Keratinocyte (primary cell): ENCODE measurements around the gene CSNK1D. TPM values are rescaled to one million over a fixed set of nuclear protein-coding genes. Genes with fewer than 3 reads are reported as not detected.

ENCODE experiments used
- DNase-seq: peaks from one replicate; pipeline ENCODE4 v3.0.0-alpha.2; 2011; ENCODE audit warnings: low read depth, missing footprints, low spot score
- FAIRE-seq: peaks from 2 replicates; lab custom pipeline; 2011; peaks lifted over from hg19 to GRCh38; lab: Jason Lieb, UNC
- H2AFZ ChIP-seq: 2 replicates; pipeline ENCODE4 v1.6.0; 2012; ENCODE audit warnings: low read length, control low read depth, inconsistent platforms; ENCODE audit not compliant: control insufficient read depth
- H3K27ac ChIP-seq: 2 replicates; pipeline ENCODE4 v1.5.1; 2011; ENCODE audit warnings: low read length; ENCODE audit not compliant: control insufficient read depth, insufficient read depth
- H3K27me3 ChIP-seq: 3 replicates; pipeline ENCODE4 v1.6.0; 2011; ENCODE audit warnings: low read length; ENCODE audit not compliant: control insufficient read depth, insufficient read depth; ENCODE audit errors: extremely low read depth
- H3K36me3 ChIP-seq, 2 experiments: 2 replicates in 1 of 2; 3 replicates in 1 of 2; pipeline ENCODE4 v1.5.1; 2011; ENCODE audit warnings: low read length in 2 of 2, mild to moderate bottlenecking in 1 of 2; ENCODE audit not compliant: control insufficient read depth in 2 of 2, insufficient read depth in 2 of 2; ENCODE audit errors: extremely low read depth in 1 of 2
- H3K4me1 ChIP-seq: 3 replicates; pipeline ENCODE4 v1.5.1; 2011; ENCODE audit warnings: low read length; ENCODE audit not compliant: control insufficient read depth, insufficient read depth; ENCODE audit errors: extremely low read depth
- H3K4me2 ChIP-seq: 3 replicates; pipeline ENCODE4 v1.6.0; 2011; ENCODE audit warnings: low read depth, low read length; ENCODE audit not compliant: control insufficient read depth, insufficient read depth; ENCODE audit errors: extremely low read depth
- H3K4me3 ChIP-seq, 3 experiments: fragments of 200-600 bp in 1 of 3; sonication (generic) in 1 of 3; 2 replicates in 2 of 3; 3 replicates in 1 of 3; pipeline ENCODE4 v1.5.1; 2011 to 2016; ENCODE audit warnings: low read length in 3 of 3, mild to moderate bottlenecking in 3 of 3, control low read depth in 2 of 3, inconsistent platforms in 1 of 3, low read depth in 1 of 3, mixed read lengths in 1 of 3, mixed run types in 1 of 3, moderate library complexity in 1 of 3; ENCODE audit not compliant: control insufficient read depth in 2 of 3, insufficient read depth in 2 of 3; ENCODE audit errors: extremely low read depth in 1 of 3
- H3K79me2 ChIP-seq: 2 replicates; pipeline ENCODE4 v1.6.0; 2012; ENCODE audit warnings: low read length; ENCODE audit not compliant: control insufficient read depth, insufficient read depth
- H3K9ac ChIP-seq: 3 replicates; pipeline ENCODE4 v1.6.0; 2011; ENCODE audit warnings: low read length; ENCODE audit not compliant: control insufficient read depth, insufficient read depth; ENCODE audit errors: extremely low read depth
- H3K9me1 ChIP-seq: 3 replicates; pipeline ENCODE4 v1.6.0; 2011; ENCODE audit warnings: low read length; ENCODE audit not compliant: control insufficient read depth, insufficient read depth; ENCODE audit errors: extremely low read depth
- H3K9me3 ChIP-seq: 2 replicates; pipeline ENCODE4 v1.5.1; 2012; ENCODE audit warnings: low read depth, low read length; ENCODE audit not compliant: control insufficient read depth
- H4K20me1 ChIP-seq: 3 replicates; pipeline ENCODE4 v1.6.0; 2011; ENCODE audit warnings: low read length; ENCODE audit not compliant: control insufficient read depth, insufficient read depth; ENCODE audit errors: extremely low read depth
- EZH2 ChIP-seq: IDR thresholded peaks from one replicate; pipeline ENCODE4 v1.6.1; 2012; ENCODE audit warnings: inconsistent platforms, mild to moderate bottlenecking, low read length, moderate library complexity
- dilution Hi-C: fragments of 300-500 bp; cut with MboI; formaldehyde crosslinking; loops from one replicate; pipeline ENCODE4 v1.7.0; 2020; ENCODE audit warnings: low sequenced_read_pairs; ENCODE audit not compliant: extremely low pct_ligation_motif_present
- polyA plus RNA-seq, 5 experiments: library from polyadenylated mRNA; depleted of rRNA in 3 of 5; stranded (reverse) in 3 of 5; stranded (forward) in 1 of 5; unstranded in 1 of 5; fragments of >200 nt; gene quantifications; 1 replicate in 1 of 5; 2 replicates in 3 of 5; 3 replicates in 1 of 5; pipeline versions ENCODE4 v1.2.1 to v1.2.3, GENCODE V29; 2011 to 2012; ENCODE audit warnings: missing spikeins in 2 of 5, low read depth in 1 of 5, low replicate concordance in 1 of 5
- TF ChIP-seq, protein P1 (sequence below), 3 experiments: IDR thresholded peaks in 1 of 3; conservative IDR thresholded peaks in 1 of 3; optimal IDR thresholded peaks in 1 of 3; 2 replicates in 2 of 3; 3 replicates in 1 of 3; pipeline versions ENCODE3 to v1.5.1; 2011; ENCODE audit warnings: low read length in 3 of 3, mild to moderate bottlenecking in 3 of 3, moderate library complexity in 2 of 3, control low read depth in 1 of 3, inconsistent platforms in 1 of 3; ENCODE audit not compliant: insufficient read depth in 2 of 3; ENCODE audit errors: extremely low read depth in 1 of 3

Gene CSNK1D
- polyA plus RNA-seq, 1 donor (not counting 4 experiments of a cell fraction or from before 2014, with no cell fraction given), result 86.0 TPM

DNA sequence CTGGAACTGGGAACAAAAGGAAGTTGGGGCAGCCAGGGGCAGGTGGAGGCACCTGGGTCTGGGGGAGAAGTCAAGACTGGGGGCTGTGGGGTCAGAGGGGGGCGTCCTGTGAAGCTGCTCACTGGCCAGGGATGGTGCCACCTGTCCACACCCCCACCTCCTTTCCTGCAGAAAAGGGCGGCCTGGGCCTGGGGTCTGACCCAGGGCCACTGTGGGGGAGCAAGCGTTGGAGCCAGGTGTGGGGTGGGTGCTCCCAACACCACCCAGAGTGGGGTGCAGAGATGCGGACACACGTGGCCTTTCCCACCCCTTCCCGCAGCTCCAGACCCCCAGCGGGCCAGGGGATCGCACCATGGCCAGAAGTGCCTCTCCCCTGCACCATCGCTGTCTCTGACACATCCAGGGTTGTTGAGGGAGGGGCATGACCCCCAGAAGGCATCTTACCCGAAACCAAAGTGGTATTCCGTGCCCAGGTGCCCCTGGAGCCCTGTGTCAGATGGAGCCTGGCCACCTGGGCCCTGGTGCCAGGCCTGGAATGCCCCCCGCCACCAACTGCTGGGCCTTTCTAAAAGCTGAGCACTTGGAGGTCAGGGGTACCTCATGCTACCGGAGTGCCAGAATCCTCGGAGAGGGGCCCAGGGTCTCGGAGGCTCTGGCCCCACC is 47.2 kb downstream of the CSNK1D start:
- H3K27ac ChIP-seq, result no peak overlapping the region
- no peak overlapping the region for H3K4me3 ChIP-seq
- TF ChIP-seq, protein P1, sequence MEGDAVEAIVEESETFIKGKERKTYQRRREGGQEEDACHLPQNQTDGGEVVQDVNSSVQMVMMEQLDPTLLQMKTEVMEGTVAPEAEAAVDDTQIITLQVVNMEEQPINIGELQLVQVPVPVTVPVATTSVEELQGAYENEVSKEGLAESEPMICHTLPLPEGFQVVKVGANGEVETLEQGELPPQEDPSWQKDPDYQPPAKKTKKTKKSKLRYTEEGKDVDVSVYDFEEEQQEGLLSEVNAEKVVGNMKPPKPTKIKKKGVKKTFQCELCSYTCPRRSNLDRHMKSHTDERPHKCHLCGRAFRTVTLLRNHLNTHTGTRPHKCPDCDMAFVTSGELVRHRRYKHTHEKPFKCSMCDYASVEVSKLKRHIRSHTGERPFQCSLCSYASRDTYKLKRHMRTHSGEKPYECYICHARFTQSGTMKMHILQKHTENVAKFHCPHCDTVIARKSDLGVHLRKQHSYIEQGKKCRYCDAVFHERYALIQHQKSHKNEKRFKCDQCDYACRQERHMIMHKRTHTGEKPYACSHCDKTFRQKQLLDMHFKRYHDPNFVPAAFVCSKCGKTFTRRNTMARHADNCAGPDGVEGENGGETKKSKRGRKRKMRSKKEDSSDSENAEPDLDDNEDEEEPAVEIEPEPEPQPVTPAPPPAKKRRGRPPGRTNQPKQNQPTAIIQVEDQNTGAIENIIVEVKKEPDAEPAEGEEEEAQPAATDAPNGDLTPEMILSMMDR (optimal IDR thresholded peaks at IDR 0.05 in 1 of 3, IDR thresholded peaks at IDR 0.05 in 1 of 3, conservative IDR thresholded peaks at IDR 0.05 in 1 of 3; ENCODE audit: extremely low read depth in 1 of 3, insufficient read depth in 2 of 3, low read length in 3 of 3), result no peak
- TF ChIP-seq EZH2, result no peak
- no peaks in the 10 kb centered on the region for H3K27me3 ChIP-seq
- no peak for DNase-seq
- no peak overlapping the region for H3K4me2 ChIP-seq
- H3K79me2 ChIP-seq, result no peaks in the 10 kb centered on the region
- dilution Hi-C loops, result no loop called here
- H3K9ac ChIP-seq, result no peak overlapping the region
- FAIRE-seq, result no peak
- H3K4me1 ChIP-seq, result peaks cover 13% of the 10 kb centered on the region
- H3K36me3 ChIP-seq, result no peaks in the 10 kb centered on the region
- no peak overlapping the region for H2AFZ ChIP-seq
- H3K9me1 ChIP-seq, result no peaks in the 10 kb centered on the region
- no peaks in the 10 kb centered on the region for H3K9me3 ChIP-seq
- H4K20me1 ChIP-seq, result no peaks in the 10 kb centered on the region

DNA sequence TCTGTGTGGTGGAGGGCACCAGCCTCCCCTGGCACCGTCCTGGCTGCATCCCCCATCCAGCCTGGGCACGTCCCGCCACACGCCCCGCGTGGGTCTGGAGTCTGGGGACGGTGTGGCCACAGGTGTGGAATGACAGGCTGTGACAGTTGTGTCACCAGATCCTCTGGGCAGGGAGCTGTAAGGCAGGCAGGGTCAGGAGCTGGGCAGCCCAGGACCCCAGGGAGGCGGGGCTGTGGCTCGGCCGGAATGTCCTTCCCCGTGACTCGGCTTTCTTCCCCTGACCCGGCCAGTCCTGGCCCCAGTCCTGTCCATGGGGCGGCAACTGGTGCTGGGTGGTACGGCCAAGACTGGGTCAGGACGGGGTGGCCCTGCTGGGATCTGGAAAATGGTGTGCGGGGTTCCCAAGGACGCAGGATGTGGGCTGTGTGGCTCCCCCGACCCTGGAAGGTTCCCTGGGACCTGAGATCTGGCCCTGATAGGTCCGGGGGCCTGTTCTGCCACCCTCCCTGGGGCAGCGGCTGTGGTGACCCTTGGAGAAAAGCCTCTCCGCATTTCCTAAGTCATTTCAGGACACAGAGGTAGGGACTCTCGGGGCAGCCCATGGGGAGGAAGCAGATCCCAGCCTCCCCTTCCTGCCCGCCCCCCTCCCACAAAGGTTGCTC is 48.0 kb downstream of the CSNK1D start:
- DNase-seq, result no peak
- dilution Hi-C loops, result no loop called here
- Histone ChIP-seq H3K27me3 (no peaks in the 10 kb centered on the region), H4K20me1 (no peaks in the 10 kb centered on the region), H3K4me1 (peaks cover 11% of the 10 kb centered on the region), H3K27ac (no peak overlapping the region), H3K9me3 (no peaks in the 10 kb centered on the region), H3K4me2 (no peak overlapping the region), H3K9ac (no peak overlapping the region), H3K36me3 (no peaks in the 10 kb centered on the region), H3K79me2 (no peaks in the 10 kb centered on the region), H3K9me1 (no peaks in the 10 kb centered on the region), H3K4me3 (no peak overlapping the region), H2AFZ (no peak overlapping the region)
- FAIRE-seq, result no peak
- TF ChIP-seq, protein P1 (optimal IDR thresholded peaks at IDR 0.05 in 1 of 3, IDR thresholded peaks at IDR 0.05 in 1 of 3, conservative IDR thresholded peaks at IDR 0.05 in 1 of 3; ENCODE audit: extremely low read depth in 1 of 3, insufficient read depth in 2 of 3, low read length in 3 of 3), result no peak
- no peak for TF ChIP-seq EZH2
